HPDE6-E6E7 (cell line): ENCODE data around the gene OR6K6.

Experiments used
- DNase-seq: peaks from one replicate; pipeline ENCODE4 v3.0.0; 2011; ENCODE audit warnings: missing footprints; ENCODE audit errors: extremely low spot score

The OR6K6 gene

DNA sequence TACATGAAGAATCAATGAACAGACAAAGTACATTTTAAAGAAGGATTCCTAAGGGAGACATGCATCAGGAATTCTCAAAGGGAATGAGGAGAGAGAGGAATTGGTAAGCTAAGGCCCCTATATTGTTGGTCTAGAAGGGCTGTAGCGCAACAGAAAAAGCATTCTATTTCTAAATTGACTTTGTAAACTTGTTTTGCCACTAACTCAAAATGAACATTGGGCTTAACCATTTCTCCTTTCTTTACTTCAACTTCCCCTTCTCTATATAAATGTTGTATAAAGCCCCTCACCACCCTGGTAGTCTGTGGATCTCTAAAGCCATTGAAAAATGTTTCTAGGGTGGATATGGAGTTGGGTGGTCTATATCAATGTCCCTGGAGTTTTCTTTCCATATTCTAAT, 46.9 kb downstream of the OR6K6 start:
- no peak for DNase-seq

GRCh38 chr1:158803678-158804077, 49.2 kb downstream of the OR6K6 start:
- DNase-seq, result no peak
